ENCODE measurements around the gene CSF2. TPM values are rescaled to one million over a fixed set of nuclear protein-coding genes. Genes with fewer than 3 reads are reported as not detected.

CSF2 gene
- total and polyA plus RNA-seq, 12 donors, result not detected

- peak overlapping the region in 4 of 10 donors; percentile 60 to 74 (median 64) for H3K27ac ChIP-seq
- intact Hi-C loops (cut with DNase I), result no loop called here
- no peak for ATAC-seq
Measured at GRCh38 chr5:132087176-132087575, 13.6 kb downstream of the CSF2 start.

GRCh38 chr5:132087661-132088060 lies 14.1 kb downstream of the CSF2 start:
- ATAC-seq (no peak), DNase-seq (no peak)
- no peak overlapping the region for H3K4me3 ChIP-seq
- H3K27me3 ChIP-seq, result no peaks in the 10 kb centered on the region
- TF ChIP-seq CTCF (IDR thresholded peaks at IDR 0.05), result no peak
- H3K4me1 ChIP-seq, result peaks cover 0 to 35% (median 22%) of the 10 kb centered on the region in 9 donors
- intact Hi-C loops (cut with DNase I), result no loop called here
- 78 to 83% methylated on average over 8 of the region's 8 CpGs for WGBS, 2 donors
- no peaks in the 10 kb centered on the region for H3K36me3 ChIP-seq
- H3K9me3 ChIP-seq, result no peaks in the 10 kb centered on the region
- no peak overlapping the region for H3K27ac ChIP-seq

More at GRCh38 chr5:132087176-132087575, 13.6 kb downstream of the CSF2 start:
- DNase-seq, result no peak
- Histone ChIP-seq H3K4me1 (peaks cover 0 to 35% (median 22%) of the 10 kb centered on the region in 9 donors), H3K36me3 (no peaks in the 10 kb centered on the region), H3K9me3 (no peaks in the 10 kb centered on the region), H3K27me3 (no peaks in the 10 kb centered on the region), H3K4me3 (no peak overlapping the region)
- WGBS, 2 donors, result 75 to 82% methylated on average over 6 of the region's 6 CpGs
- no peak for TF ChIP-seq CTCF (IDR thresholded peaks at IDR 0.05)

GRCh38 chr5:132089363-132089762 lies 15.8 kb downstream of the CSF2 start:
- intact Hi-C loops (cut with DNase I), result no loop called here
- ATAC-seq (no peak), DNase-seq (no peak)
- no peak overlapping the region for H3K4me3 ChIP-seq
- no peaks in the 10 kb centered on the region for H3K9me3 ChIP-seq
- H3K4me1 ChIP-seq, result peaks cover 0 to 35% (median 26%) of the 10 kb centered on the region in 9 donors
- TF ChIP-seq CTCF (IDR thresholded peaks at IDR 0.05), result no peak
- WGBS, 2 donors, result 91 to 93% methylated on average over 1 of the region's 1 CpG
- no peak overlapping the region for H3K27ac ChIP-seq
- no peaks in the 10 kb centered on the region for H3K36me3 ChIP-seq
- no peaks in the 10 kb centered on the region for H3K27me3 ChIP-seq

- Histone ChIP-seq H3K4me3 (no peak overlapping the region), H3K27me3 (no peaks in the 10 kb centered on the region), H3K36me3 (no peaks in the 10 kb centered on the region), H3K9me3 (no peaks in the 10 kb centered on the region), H3K27ac (no peak overlapping the region), H3K4me1 (peaks cover 0 to 34% (median 26%) of the 10 kb centered on the region in 9 donors)
- no peak for ATAC-seq
- intact Hi-C loops (cut with DNase I), result no loop called here
- no peak for TF ChIP-seq CTCF (IDR thresholded peaks at IDR 0.05)
- DNase-seq, result no peak
Measured at GRCh38 chr5:132090107-132090506, 16.5 kb downstream of the CSF2 start.

Measured in heart right ventricle (tissue), 16 donors.